NCI-H2107 treated with DMSO at 0.1 percent for 48 hours (cell line): ENCODE results near the gene OR2W3.

Experiments
- DNase-seq: peaks from one replicate; lab custom pipeline; 2025; ENCODE audit not compliant: unreplicated experiment; lab: John Stamatoyannopoulos, UW

The OR2W3 gene

DNA sequence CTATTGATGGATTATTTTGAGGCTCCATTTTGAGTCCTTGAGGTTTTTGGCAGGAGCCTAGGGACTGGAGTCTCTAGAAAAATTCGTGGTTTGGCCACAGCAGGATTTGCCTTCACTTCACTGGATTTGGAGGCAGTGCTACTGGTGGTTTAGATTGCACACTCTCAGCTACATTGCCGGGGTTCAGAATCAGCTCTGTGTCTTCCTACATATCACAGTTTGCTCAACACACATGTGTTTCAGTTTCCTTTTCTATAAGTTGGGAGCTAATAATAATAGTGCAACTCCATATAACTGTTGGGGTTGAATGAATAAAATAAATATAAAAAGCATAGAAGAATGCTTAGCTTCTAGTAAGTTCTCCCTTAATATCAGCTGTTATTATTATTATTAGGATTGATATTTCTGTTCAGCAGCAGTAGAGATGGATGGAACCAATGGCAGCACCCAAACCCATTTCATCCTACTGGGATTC, at the start of gene OR2W3:
Gene OR2W3, plus strand, starts transcription at position 425 of the 475 bp plus-strand sequence. Its CDS starts 0 bp downstream, at position 425.
- DNase-seq: no peak

DNA sequence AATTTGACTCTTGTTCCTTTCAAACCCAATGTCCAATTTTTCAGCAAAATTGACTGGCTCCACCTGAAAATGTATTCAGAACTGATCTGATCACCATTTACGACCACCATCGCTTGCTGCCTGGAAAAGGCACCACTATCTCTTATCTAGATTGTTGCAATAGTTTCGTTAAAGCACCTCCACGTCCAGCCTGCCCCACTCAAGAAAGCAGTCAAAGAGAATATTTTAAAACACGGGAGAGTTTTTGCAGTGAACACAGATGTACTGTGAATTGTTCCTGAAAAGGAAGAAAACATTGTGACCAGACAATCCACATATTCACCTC, 49.7 kb upstream of the OR2W3 start:
- no peak for DNase-seq

DNA sequence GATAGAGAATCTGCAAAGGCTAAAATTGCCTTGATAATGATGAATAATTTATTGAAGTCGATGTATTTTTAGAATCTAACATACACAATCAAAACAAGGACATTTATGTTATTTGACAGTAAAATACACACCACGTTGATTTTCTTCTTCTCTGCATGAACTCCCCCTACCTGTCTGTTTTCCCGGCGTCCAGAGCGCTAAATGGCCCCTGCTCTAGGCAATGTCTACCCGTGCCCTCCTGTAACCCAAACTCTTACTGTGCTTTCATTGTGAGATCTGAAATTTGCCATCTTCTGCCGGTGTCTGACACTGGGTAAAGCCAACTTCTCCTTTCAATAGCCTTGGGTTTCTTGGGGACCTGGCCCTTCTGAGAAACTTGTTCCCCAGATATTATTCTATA, 47.0 kb upstream of the OR2W3 start:
- DNase-seq: no peak

DNA sequence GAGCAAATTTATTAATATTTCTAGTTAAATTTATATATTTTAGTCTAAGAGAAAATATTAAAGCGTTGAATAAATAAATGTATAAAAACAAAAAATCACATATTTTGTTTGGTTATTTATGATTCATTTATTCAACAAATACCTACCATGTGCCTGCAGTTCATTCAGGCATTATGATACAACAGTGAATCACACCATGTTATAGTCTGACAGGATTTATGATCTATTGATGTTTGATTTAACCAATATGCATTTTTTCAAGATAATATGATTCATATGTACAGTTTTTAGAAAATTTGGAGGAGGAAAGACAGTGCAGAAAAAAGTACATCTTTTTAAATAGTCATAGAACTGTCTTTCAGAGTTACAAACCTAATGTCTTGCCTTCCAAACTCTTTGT, 45.8 kb upstream of the OR2W3 start:
- DNase-seq: no peak

DNA sequence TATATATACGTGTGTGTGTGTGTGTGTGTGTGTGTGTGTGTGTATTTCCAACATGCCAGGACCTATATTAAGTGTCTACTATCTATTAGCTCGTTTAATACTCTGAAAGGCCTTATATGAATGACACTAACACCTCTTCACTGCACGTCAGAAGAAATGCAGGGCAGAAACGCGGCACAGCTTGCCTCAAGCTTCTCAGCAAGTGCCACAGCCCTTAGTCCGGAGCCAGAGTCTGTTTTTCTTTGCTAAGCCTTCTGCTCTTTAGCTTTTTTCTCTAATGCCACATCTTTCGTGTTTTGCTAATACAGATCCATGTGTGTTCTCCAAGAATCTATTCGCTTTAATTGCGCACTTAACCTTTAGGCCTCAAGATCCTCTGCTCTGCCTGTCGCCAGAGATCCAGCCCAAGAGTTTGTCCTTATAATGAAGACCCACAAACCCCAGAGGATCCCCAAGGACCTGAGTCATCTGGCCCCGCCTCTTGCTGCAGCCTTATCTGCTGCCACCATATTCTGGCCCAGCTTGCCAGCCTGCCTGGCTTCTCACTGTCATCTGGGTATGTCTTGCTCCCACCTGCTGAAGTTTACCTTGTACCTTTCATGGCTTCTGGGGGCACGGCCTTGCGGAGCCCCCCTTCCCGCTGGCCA, 40.4 kb upstream of the OR2W3 start:
- no peak for DNase-seq

DNA sequence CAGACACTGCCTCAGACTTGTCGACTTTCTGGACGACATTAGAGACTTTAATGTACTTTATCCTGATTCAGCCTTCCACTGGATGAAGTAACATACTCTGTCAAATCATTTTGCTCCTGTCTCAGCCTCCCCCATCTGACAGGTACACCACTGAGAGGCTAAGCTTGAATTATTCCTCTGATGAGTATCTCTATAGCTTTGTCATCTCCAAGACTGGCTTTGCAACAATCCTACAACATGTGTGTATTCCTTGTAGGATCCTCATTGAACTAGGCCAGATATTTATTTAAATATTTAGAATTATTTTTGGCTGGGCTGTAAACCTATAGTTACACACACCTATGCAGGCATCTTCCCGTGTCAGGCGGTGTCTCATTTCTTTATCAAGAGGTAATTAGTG, 39.5 kb upstream of the OR2W3 start:
- DNase-seq: no peak

DNA sequence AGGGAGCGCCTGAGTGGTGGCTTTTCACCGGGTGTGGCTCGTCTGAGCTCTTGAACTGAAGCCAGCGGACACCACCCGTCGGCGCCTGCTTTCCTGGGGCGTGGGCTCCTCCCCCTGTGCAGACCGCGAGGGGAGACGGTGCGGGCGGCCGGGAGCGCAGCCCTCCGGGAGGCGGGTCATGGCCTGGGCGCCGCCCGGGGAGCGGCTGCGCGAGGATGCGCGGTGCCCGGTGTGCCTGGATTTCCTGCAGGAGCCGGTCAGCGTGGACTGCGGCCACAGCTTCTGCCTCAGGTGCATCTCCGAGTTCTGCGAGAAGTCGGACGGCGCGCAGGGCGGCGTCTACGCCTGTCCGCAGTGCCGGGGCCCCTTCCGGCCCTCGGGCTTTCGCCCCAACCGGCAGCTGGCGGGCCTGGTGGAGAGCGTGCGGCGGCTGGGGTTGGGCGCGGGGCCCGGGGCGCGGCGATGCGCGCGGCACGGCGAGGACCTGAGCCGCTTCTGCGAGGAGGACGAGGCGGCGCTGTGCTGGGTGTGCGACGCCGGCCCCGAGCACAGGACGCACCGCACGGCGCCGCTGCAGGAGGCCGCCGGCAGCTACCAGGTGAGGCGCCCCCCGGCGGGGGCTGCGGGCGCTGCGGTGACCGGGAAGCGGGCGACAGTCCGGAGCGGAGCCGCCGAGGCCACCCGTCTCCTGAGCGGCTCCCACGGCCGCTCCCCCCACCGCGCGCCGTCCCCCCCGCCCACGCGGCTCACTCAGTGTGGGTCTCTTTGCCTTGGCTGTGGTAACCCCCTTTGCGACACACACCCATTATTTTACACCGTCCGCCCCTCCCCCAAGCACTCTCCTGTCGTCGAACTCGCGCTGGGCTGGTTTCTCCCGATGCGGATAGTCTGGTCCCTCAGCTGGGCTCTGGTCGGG, 38.1 kb upstream of the OR2W3 start, which contains the start of gene TRIM58:
Gene TRIM58, plus strand, starts transcription at position 119 of the 916 bp plus-strand sequence. Its CDS starts 60 bp downstream, at position 179.
- no peak for DNase-seq

DNA sequence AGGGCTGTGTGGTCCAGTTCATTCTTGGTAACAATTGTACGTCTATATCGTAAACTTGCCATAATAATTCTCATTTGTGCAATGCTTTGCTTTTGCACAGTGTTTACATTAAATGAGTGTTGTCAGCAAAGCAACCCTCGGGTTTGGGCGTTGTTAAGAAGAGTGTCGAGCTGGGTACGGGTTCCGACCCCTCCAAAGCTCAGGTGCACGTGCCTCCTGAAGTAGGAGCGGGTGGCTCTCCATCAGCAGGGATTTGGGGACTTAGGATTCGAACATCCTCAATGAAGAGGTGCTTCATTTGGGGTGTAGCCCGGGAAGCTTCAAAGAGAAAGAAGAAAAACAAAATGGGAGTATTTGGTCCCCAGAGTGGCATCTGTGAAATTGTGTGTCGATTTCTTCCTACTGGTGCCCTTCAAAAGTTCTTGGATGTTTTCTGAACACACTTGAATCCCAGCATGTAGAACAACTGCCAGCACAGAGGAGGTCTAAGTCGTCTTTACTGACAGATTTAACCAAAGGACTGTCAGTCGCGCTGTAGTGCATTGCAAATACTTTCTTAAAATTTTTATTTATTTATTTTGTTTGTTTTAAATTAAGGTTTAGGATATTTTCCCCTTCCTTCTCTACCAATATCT, 37.3 kb upstream of the OR2W3 start:
- no peak for DNase-seq

DNA sequence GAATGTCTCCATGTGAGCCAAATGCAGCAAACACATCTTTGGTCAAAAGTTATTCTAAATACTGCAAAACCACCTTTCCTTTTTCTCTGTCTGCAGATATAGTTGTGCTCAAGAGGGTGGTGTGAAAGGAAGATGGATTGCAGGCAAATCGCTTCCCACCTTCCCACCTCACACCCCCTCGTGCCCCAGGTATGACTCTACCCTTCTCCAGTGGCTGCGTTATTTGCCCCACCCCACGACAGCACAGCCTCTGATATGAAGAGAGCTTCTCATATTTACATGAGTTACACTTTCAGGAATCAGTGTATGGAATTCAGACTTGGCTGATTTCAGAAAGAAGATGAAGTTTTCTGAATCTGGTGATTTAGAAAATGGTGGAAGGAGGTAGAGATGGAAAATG, 32.6 kb upstream of the OR2W3 start:
- no peak for DNase-seq

DNA sequence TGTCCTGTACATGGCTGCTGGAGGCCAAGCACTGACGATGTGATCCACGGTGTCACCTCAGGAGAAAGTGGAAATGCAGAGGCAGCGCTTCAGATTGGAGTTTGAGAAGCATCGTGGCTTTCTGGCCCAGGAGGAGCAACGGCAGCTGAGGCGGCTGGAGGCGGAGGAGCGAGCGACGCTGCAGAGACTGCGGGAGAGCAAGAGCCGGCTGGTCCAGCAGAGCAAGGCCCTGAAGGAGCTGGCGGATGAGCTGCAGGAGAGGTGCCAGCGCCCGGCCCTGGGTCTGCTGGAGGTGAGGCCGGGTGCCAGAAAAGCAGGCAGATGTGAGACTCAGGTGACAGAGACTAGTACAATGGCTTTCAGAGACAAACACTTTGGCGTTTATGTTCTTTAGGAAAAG, 30.7 kb upstream of the OR2W3 start:
- DNase-seq: no peak

DNA sequence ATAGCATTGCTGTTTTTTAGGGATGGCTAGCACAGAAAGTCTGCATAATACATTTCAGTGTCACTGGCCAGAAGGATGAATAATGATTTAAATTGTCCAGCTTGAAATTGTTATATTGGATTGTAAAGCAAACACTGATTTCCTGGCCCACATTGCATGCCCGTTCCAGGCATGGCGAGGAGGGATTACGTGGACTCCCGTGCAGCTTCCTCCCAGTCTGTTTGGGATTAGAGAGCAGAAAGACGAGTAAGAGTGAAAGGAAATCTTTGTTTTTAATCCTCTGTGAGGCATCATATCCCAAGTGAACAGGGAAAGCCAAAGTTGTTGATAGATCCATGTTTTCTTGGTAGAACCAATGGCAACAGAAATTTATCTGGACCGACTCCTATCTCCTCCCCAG, 30.0 kb upstream of the OR2W3 start:
- DNase-seq: no peak

DNA sequence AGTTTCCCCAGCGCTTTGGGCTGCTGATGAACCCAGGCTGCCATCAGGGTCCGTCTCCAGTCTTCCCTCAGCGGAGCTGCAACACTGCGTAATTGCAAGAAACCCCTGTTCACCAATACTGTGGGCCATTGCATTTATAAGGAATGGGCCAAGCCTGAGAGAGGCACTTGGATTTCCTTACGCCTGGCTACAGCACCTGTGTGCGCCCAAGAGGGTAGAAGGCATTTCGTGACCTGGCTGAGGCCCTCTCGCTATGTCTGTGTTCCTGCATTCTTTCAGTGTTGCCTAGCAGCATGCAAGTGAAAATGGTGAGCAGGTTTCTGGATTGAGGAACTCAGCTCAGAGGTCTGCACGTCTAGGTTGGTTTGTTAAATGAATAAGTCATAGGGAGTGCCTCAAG, 12.0 kb upstream of the OR2W3 start:
- DNase-seq: no peak

DNA sequence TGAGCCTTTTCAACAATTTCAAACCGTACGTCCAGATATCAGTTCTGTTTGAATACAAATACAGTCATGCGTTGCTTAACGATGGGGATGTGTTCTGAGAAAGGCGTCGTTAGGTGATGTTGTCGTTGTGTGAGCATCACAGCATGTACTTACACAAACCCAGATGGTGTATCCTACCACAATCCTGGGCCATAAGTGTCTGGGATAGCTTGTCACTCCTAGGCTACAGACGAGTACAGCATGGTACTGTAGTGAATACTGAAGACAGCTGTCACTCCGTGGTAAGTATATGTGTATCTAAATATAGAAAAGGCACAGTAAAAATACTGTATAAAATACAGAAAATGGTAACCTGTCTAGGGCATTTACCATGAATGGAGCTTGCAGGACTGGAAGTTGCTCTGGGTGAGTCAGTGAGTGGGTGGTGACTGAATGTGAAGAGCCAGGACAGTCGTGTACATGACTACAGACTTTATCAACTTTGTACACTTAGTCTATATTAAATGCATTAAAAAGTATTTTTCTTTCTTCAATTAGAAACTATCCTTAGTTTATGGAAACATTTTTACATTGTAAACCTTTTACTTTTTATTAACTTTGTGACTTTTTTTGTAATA, 10.5 kb upstream of the OR2W3 start:
- no peak for DNase-seq

DNA sequence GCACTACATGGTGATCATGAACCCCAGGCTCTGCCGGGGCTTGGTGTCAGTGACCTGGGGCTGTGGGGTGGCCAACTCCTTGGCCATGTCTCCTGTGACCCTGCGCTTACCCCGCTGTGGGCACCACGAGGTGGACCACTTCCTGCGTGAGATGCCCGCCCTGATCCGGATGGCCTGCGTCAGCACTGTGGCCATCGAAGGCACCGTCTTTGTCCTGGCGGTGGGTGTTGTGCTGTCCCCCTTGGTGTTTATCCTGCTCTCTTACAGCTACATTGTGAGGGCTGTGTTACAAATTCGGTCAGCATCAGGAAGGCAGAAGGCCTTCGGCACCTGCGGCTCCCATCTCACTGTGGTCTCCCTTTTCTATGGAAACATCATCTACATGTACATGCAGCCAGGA, 589 bp downstream of the OR2W3 start:
- DNase-seq: no peak

DNA sequence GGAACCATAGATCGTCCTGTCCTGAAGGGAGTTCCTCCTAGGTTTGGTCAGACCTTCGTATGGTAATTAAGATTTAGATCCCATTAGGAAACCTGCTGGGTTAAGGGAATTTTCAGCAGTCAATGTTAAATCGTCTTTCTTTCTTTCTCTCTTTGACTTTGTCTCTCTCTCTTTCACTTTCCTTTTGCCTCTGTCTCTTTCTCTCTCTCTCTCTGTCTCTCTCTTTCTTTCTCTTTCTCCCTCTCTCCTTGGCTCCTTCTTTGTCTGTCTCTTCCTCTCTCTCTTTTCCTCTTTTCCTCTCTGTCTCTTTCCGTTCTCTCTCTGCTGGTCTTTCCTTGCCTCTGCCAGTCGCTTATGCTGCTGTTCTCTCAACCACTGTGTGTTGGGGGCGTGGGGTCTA, 8.7 kb downstream of the OR2W3 start:
- DNase-seq: no peak

DNA sequence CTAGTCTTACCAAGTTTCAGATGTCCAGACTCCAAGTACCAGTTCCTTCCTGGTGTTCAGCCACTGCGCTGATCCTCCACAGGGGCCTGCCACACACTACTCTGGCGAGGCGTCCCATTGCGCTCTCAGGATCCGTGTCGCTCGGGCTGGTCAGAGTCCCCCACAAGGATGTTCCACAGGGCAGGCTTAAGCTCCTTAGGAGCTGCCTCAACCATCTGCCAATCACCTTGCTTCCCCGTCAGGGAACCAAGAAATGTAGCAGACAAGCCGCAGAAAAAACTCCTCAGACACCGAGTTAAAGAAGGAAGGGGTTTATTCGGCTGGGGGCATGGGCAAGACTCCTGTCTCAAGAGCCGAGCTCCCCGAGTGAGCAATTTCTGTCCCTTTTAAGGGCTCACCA, 9.8 kb downstream of the OR2W3 start:
- DNase-seq: no peak

DNA sequence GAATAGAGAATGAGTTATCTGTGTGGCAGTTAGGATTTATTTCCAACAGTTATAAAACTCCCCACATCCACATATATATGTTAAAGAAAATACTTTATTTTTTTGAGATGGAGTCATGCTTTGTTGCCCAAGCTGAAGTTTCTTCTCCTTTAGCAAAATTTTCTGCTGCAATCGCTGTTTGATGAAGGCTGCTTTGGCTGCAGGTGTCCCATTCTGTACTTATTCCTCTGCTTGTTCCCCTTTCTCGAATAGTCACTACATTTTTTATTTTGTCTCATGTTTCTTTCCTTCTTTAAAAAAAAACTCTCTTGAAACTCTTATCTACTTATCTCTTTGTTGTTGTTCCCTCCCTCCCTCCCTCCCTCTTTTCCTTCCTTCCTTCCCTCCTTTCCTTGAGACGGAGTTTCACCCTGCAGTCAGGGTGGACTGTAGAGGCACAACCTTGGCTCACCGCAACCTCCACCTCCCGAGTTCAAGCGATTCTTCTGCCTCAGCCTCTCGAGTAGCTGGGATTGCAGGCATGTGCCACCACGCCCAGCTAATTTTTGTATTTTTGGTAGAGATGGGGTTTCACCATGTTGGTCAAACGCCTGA, 10.6 kb downstream of the OR2W3 start:
- no peak for DNase-seq

DNA sequence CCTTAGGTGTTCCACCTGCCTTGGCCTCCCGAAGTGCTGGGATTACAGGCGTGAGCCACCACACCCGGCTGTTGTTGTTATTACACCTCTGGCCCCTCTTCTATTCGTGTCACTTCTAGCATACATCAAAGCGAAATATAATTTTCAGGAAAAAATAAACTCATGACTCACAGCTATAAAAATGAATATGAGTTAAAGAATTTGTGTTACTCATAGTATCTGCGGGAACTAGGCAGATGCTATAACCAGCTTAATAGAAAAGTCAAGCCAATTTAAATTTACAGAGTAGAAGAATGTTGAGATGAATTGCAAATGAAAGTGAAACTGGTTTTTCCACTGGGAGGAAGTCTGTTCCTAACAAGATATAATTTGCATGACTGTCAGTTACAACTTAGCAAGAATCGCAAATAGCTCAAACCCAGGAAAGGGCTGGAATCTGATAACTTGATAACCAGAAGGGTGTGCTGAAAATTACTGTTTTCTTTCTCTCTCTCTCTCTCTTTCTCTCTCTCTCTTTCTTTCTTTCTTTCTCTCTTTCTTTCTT, 11.2 kb downstream of the OR2W3 start:
- DNase-seq: no peak

DNA sequence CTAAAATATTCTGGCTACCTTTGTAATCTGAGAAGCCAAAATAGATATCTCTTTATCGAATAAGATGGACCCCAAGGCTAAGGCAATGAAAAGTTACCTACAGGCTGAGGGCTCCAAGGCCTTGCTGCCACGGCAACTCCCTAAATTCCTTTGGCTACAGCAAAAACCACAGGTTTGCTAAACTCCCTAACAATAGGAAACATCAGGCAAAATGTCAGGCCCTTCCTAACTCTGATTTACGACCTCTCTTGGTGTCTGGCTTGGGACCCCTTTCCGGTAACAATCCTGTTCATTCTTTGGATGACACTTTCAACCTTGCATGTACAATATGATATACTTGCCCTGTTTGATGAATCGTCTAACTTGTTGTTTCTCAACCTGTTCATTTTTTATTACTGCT, 13.4 kb downstream of the OR2W3 start:
- no peak for DNase-seq

DNA sequence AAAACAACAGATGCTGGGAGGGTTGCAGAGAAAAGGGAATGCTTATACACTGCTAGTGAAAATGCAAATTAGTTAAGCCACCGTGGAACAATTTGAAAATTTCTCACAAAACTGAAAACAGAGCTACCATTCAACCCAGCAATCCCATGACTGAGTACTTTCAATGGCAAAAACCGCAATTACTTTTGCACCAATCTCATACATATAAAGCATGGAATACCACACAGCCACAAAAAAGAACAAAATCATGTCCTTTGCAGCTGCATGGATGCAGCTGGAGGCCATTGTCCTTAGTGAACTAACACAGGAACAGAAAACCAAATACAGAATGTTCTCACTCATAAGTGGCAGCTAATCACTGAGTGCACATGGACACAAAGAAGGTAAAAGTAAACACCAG, 18.4 kb downstream of the OR2W3 start:
- no peak for DNase-seq
